HepG2 (cell line): ENCODE measurements around the gene ABT1. TPM values are rescaled to one million over a fixed set of nuclear protein-coding genes. Genes with fewer than 3 reads are reported as not detected.

Experiments used
- HNF4A ChIP-seq: sonication (generic); formaldehyde crosslinking; IDR thresholded peaks from 2 replicates; pipeline ENCODE4 v1.4.0; 2020; ENCODE audit warnings: missing genetic modification reagents
- KDM1A ChIP-seq: IDR thresholded peaks from 2 replicates; pipeline ENCODE4 v1.6.1; 2016; ENCODE audit warnings: missing compliant biosample characterization
- NAIF1 ChIP-seq: sonication (generic); formaldehyde crosslinking; IDR thresholded peaks from 2 replicates; pipeline ENCODE4 v1.5.0; 2020; ENCODE audit warnings: mild to moderate bottlenecking, missing genetic modification reagents, borderline replicate concordance
- NR2F6 ChIP-seq, 2 experiments: IDR thresholded peaks; 2 replicates each; pipeline ENCODE4 v1.6.1; 2016; ENCODE audit warnings: antibody characterized with exemption in 1 of 2, mild to moderate bottlenecking in 1 of 2
- ZNF841 ChIP-seq: sonication (generic); formaldehyde crosslinking; IDR thresholded peaks from 2 replicates; pipeline ENCODE4 v1.8.1; 2023; ENCODE audit warnings: missing genetic modification reagents, borderline replicate concordance
- polyA plus RNA-seq, 8 experiments: library from polyadenylated mRNA; depleted of rRNA in 3 of 8; stranded (reverse) in 7 of 8; unstranded in 1 of 8; fragments of >200 nt; fragmentation: Illumina TruSeq in 4 of 8; extraction: Trizol in 4 of 8; gene quantifications; 2 replicates each; pipeline versions ENCODE4 v1.2.1 to v1.2.3, GENCODE V29; 2011 to 2016; ENCODE audit warnings: low read depth in 4 of 8, missing spikeins in 1 of 8, mixed read lengths in 1 of 8; ENCODE audit not compliant: insufficient read depth in 1 of 8
- total RNA-seq, 5 experiments: library from RNA; depleted of rRNA; stranded (reverse); fragments of >200 nt; fragmentation: Illumina TruSeq; extraction: Trizol; gene quantifications; 2 replicates each; pipeline ENCODE4 v1.2.3, GENCODE V29; 2016; ENCODE audit warnings: low read depth in 1 of 5
- TF ChIP-seq, protein P1 (sequence below): sonication (generic); formaldehyde crosslinking; IDR thresholded peaks from 2 replicates; pipeline ENCODE4 v1.4.0; 2020; ENCODE audit warnings: missing genetic modification reagents, mild to moderate bottlenecking, borderline replicate concordance
- TF ChIP-seq, protein P2 (sequence below): sonication (generic); formaldehyde crosslinking; IDR thresholded peaks from 2 replicates; pipeline ENCODE4 v1.9.0; 2021; ENCODE audit warnings: mild to moderate bottlenecking, missing genetic modification reagents
- TF ChIP-seq, protein P3 (sequence below): sonication (generic); formaldehyde crosslinking; IDR thresholded peaks from 2 replicates; pipeline ENCODE4 v1.4.0; 2020; ENCODE audit warnings: missing genetic modification reagents, borderline replicate concordance
- TF ChIP-seq, protein P4 (sequence below): sonication (generic); formaldehyde crosslinking; IDR thresholded peaks from 2 replicates; pipeline ENCODE4 v1.4.0; 2020; ENCODE audit warnings: mild to moderate bottlenecking, missing genetic modification reagents

The ABT1 gene
- total and polyA plus RNA-seq, 2 of the 13 experiments (the other 11 are each of a cell fraction or from before 2014, with no cell fraction given): 38.4 TPM

DNA sequence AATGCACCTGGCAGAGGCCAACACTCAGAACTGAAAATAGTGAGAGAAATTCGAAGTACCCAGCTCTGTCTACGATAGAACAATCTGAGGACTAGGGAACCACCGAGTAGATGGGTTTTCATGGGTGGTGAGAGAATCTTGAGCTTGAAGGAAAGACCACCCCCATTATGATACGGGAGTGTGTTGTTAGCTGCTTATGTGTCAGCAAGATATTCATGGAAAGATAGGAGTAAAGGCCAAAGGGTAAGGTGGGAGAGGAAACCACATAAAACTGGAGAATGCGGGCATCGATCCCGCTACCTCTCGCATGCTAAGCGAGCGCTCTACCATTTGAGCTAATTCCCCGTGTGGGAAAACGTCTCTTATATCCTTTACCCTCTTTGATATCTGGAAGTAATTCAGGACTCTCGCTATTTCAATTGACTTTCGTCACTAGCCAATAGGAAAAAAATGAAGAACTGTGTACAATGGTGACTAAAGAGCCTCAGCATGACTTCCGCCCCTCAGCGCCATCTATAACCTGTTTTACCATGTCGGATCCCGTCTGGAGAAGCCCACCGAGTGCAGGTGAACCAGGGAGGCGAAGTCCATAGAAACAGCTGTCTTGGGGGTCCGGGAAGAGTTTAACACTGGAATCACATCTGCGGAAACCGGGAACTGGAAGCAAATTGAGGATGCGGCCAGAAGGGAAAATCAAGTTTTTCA, 25.0 kb upstream of the ABT1 start (continued):
- TF ChIP-seq ZNF841 (CRISPR knock-in tag) (0 out of 2 replicates have a peak, but pooled peaks have one; percentile 36), HNF4A (CRISPR knock-in tag) (peak; percentile 62), KDM1A (CRISPR knock-in tag) (peak; percentile 83), NR2F6 (IDR thresholded peaks at IDR 0.05) (peak; percentile 95), NR2F6 (CRISPR knock-in tag; IDR thresholded peaks at IDR 0.05) (peak; percentile 94), NAIF1 (CRISPR knock-in tag) (no peak)
- TF ChIP-seq, protein P1, sequence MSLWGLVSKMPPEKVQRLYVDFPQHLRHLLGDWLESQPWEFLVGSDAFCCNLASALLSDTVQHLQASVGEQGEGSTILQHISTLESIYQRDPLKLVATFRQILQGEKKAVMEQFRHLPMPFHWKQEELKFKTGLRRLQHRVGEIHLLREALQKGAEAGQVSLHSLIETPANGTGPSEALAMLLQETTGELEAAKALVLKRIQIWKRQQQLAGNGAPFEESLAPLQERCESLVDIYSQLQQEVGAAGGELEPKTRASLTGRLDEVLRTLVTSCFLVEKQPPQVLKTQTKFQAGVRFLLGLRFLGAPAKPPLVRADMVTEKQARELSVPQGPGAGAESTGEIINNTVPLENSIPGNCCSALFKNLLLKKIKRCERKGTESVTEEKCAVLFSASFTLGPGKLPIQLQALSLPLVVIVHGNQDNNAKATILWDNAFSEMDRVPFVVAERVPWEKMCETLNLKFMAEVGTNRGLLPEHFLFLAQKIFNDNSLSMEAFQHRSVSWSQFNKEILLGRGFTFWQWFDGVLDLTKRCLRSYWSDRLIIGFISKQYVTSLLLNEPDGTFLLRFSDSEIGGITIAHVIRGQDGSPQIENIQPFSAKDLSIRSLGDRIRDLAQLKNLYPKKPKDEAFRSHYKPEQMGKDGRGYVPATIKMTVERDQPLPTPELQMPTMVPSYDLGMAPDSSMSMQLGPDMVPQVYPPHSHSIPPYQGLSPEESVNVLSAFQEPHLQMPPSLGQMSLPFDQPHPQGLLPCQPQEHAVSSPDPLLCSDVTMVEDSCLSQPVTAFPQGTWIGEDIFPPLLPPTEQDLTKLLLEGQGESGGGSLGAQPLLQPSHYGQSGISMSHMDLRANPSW (CRISPR knock-in tag): peak; percentile 81; the same call in 1 of the 2 replicates
- TF ChIP-seq, protein P2, sequence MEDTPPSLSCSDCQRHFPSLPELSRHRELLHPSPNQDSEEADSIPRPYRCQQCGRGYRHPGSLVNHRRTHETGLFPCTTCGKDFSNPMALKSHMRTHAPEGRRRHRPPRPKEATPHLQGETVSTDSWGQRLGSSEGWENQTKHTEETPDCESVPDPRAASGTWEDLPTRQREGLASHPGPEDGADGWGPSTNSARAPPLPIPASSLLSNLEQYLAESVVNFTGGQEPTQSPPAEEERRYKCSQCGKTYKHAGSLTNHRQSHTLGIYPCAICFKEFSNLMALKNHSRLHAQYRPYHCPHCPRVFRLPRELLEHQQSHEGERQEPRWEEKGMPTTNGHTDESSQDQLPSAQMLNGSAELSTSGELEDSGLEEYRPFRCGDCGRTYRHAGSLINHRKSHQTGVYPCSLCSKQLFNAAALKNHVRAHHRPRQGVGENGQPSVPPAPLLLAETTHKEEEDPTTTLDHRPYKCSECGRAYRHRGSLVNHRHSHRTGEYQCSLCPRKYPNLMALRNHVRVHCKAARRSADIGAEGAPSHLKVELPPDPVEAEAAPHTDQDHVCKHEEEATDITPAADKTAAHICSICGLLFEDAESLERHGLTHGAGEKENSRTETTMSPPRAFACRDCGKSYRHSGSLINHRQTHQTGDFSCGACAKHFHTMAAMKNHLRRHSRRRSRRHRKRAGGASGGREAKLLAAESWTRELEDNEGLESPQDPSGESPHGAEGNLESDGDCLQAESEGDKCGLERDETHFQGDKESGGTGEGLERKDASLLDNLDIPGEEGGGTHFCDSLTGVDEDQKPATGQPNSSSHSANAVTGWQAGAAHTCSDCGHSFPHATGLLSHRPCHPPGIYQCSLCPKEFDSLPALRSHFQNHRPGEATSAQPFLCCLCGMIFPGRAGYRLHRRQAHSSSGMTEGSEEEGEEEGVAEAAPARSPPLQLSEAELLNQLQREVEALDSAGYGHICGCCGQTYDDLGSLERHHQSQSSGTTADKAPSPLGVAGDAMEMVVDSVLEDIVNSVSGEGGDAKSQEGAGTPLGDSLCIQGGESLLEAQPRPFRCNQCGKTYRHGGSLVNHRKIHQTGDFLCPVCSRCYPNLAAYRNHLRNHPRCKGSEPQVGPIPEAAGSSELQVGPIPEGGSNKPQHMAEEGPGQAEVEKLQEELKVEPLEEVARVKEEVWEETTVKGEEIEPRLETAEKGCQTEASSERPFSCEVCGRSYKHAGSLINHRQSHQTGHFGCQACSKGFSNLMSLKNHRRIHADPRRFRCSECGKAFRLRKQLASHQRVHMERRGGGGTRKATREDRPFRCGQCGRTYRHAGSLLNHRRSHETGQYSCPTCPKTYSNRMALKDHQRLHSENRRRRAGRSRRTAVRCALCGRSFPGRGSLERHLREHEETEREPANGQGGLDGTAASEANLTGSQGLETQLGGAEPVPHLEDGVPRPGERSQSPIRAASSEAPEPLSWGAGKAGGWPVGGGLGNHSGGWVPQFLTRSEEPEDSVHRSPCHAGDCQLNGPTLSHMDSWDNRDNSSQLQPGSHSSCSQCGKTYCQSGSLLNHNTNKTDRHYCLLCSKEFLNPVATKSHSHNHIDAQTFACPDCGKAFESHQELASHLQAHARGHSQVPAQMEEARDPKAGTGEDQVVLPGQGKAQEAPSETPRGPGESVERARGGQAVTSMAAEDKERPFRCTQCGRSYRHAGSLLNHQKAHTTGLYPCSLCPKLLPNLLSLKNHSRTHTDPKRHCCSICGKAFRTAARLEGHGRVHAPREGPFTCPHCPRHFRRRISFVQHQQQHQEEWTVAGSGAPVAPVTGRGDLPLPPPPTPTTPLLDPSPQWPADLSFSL: no peak
- TF ChIP-seq, protein P3, sequence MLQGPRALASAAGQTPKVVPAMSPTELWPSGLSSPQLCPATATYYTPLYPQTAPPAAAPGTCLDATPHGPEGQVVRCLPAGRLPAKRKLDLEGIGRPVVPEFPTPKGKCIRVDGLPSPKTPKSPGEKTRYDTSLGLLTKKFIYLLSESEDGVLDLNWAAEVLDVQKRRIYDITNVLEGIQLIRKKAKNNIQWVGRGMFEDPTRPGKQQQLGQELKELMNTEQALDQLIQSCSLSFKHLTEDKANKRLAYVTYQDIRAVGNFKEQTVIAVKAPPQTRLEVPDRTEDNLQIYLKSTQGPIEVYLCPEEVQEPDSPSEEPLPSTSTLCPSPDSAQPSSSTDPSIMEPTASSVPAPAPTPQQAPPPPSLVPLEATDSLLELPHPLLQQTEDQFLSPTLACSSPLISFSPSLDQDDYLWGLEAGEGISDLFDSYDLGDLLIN (CRISPR knock-in tag): no peak
- TF ChIP-seq, protein P4, sequence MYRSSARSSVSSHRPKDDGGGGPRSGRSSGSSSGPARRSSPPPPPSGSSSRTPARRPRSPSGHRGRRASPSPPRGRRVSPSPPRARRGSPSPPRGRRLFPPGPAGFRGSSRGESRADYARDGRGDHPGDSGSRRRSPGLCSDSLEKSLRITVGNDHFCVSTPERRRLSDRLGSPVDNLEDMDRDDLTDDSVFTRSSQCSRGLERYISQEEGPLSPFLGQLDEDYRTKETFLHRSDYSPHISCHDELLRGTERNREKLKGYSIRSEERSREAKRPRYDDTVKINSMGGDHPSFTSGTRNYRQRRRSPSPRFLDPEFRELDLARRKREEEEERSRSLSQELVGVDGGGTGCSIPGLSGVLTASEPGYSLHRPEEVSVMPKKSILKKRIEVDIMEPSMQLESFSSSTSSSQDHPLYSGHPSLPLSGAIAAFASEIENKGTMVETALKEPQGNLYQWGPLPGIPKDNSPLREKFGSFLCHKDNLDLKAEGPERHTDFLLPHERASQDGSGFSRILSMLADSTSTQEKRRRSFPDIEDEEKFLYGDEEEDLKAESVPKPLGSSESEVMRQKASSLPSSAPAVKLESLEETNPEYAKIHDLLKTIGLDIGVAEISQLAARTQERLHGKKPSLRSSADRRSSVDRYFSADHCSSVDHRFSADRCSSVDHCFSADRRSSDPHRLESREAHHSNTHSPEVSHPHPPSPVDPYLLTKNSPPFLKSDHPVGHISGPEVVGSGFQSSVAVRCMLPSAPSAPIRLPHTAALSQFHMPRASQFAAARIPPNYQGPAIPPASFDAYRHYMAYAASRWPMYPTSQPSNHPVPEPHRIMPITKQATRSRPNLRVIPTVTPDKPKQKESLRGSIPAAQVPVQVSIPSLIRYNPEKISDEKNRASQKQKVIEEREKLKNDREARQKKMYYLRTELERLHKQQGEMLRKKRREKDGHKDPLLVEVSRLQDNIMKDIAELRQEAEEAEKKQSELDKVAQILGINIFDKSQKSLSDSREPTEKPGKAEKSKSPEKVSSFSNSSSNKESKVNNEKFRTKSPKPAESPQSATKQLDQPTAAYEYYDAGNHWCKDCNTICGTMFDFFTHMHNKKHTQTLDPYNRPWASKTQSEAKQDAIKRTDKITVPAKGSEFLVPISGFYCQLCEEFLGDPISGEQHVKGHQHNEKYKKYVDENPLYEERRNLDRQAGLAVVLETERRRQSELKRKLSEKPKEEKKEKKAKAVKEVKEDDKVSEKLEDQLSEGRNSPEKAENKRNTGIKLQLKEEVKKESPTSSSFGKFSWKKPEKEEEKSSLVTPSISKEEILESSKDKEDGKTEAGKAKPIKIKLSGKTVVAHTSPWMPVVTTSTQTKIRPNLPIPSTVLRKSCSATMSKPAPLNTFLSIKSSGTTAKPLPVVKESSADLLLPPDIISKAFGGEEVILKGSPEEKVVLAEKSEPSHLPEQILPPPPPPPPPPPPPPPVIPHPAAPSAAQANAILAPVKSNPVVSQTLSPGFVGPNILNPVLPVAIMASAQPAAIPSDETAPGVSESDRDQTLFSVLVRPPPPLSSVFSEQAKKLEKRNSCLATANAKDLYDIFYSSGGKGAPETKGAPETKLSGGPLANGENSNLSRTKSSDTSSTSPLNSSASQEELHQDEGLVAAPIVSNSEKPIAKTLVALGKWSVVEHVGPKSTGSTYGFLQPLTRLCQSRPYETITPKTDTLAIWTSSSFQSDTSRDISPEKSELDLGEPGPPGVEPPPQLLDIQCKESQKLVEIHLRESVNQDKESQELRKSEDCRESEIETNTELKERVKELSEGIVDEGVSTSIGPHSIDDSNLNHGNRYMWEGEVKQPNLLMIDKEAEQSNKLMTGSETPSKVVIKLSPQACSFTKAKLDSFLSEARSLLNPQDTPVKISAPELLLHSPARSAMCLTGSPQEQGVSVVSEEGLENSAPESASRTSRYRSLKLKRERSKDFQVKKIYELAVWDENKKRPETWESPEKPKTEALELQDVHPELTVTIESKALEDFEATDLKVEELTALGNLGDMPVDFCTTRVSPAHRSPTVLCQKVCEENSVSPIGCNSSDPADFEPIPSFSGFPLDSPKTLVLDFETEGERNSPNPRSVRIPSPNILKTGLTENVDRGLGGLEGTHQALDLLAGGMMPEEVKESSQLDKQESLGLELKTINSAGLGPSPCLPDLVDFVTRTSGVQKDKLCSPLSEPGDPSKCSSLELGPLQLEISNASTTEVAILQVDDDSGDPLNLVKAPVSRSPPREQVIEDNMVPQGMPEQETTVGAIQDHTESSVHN (CRISPR knock-in tag): no peak
